ENCODE data around the gene LY86.

- no peak for TF ChIP-seq POLR2A (IDR thresholded peaks at IDR 0.05)
- no peak for TF ChIP-seq CTCF (IDR thresholded peaks at IDR 0.05)
- TF ChIP-seq EP300 (IDR thresholded peaks at IDR 0.05) = no peak
Observed at GRCh38 chr6:6652932-6653331, 64.4 kb downstream of the LY86 start.

Measured in upper lobe of left lung (tissue), 4 donors.